RCC 7860 (cell line): ENCODE measurements around the gene EPB41.
A peak's percentile ranks its signal among the peaks of the same experiment; 100 is the strongest.

Source experiments
- DNase-seq: peaks from one replicate; pipeline ENCODE4 v3.0.0-alpha.2; 2015; ENCODE audit warnings: low spot score
- FAIRE-seq: peaks from 2 replicates; lab custom pipeline; 2012; peaks lifted over from hg19 to GRCh38; lab: Jason Lieb, UNC

Gene EPB41

DNA sequence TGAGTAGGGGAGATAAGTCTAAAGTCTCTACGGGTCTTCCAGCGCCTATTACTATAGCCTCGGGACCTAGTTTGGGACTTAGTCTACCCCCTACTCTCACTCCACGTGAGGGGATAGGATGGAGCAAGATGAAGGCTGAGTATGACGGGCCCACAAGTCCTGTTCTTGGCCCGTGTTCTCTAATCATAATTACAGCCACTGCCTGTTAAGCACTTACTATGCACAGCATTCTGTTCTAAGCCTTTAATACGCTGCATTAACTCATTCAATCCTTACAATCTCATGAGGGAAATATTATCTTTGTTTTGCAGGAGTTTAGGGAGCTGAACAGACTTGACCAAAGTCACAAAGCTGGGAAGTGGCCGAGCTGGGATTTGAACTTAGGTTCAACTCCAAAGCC lies 23.9 kb upstream of the EPB41 start:
- FAIRE-seq (no peak), DNase-seq (no peak)

DNA sequence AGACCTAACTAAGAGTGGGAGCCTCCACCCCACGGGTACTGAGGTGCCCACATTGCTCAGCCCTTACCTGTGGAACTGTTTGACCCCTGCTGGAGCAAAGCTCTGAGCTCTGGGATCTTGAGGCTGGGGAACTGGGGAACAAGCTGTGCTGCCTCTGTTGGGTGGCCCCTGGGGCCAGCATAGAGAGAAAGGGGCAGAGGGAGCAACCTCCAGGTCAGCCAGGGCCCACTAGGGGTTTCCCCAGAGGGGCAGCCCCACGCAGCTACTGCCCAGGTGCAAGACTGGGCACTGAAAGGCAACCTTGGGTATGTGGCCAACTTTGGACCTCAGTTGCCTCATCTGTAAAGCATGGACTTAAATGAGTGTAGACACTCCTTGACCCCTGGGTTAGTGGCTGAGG lies 23.5 kb upstream of the EPB41 start:
- no peak for DNase-seq
- no peak for FAIRE-seq

DNA sequence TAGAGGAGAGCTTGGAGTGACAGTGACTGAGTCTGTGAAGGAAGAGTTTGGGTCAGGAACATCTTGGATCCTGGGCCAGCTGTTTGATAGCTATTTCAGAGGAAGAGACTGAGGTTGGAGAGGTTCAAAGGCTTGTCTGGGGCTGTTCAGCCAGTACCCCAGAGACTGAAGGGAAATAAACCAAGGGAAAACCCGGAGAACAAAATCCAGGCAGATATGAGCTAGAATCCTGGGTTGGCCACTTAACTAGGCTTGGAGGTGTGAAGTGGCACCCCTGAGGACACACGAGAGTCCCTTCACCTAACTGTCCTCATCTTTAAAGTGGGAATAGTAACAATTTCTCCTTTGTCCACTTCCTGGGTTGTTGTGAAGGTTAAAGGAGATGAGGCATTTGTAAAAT lies 23.1 kb upstream of the EPB41 start:
- no peak for FAIRE-seq
- DNase-seq, result no peak

DNA sequence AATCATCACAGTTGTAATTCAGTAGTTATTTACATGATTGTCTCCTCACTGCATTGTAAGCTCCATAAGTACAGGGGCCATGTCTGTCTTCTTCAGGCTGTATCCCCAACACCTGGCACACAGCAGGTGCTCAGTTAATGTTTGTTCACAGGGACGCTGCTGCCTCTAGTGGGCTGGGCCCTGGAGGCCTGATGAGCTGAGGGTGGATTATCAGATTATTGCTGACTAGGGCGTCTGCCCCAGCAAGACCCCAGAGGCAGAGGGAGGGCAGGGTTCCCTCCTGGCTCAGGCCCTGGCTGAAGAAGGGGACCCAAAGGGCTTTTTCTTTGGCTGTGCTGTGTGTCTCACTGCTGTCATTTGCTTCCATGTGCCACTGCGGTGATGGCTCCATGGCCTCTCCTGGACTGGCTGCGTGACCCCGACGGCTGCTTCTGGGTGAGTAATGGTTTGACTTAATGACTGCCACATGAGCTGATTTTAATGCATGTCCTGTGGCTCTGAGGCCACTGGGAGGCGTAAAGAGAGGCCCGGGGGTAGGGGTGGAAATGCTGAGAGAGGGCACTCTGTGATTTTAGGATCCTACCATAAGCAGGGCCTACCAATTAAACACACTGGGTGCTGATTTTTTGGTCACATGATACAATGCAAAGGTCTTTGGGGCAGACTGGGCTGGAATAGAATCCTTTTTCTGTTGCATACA lies 20.8 kb upstream of the EPB41 start:
- FAIRE-seq (no peak), DNase-seq (no peak)

DNA sequence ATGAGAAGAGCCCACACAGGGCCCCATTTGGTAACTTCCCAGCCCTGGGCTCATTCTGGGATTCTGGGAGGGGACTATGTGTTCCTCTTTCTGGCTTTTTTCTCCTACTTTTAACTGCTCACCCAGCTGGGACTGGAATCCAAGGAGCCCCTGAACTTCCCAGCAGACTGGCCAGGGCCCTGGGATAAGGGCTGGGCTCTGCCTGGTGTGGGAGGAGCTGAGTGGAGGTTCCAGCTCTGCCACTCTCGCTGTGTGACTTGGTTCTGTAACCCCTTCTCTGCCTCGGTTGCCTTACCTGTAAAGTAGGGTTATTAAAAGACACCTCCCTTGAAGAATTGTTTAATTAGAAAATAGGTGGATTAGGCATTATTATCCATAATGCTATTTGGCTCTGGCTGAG lies 19.6 kb upstream of the EPB41 start:
- DNase-seq (no peak), FAIRE-seq (no peak)

DNA sequence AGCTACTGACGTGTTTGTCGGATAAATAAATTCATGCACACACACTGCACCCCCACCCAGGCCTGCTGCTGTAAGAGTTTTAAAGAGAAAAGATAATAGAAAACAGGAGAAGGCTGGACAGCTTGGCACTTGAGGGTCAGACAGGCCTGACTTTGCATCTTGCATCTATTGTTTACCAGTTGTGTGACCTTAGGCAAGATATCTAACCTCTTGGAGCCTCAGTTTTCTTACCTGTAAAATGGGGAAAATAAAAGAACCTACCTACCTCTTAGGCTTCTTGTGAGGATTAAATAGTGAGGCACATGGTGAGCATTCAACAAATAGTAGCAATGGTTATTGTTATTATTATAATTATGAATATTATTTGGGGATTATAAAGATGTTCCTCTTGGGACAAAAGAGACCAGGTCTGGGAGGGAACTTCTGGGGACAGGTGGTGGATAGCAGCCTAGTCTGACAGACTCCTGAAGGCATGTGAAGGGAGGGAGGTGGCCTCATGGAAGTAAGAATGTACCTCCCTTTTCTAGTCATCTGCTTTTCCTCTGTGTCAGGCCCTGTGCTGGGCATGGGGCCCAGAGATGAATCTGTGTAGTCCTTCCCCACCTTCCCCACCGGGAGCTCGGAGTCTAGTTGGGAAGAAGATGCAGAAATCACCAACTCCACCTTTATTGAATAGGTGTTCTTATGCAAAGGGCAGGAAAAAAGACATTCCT lies 18.3 kb upstream of the EPB41 start:
- FAIRE-seq, result no peak
- no peak for DNase-seq

DNA sequence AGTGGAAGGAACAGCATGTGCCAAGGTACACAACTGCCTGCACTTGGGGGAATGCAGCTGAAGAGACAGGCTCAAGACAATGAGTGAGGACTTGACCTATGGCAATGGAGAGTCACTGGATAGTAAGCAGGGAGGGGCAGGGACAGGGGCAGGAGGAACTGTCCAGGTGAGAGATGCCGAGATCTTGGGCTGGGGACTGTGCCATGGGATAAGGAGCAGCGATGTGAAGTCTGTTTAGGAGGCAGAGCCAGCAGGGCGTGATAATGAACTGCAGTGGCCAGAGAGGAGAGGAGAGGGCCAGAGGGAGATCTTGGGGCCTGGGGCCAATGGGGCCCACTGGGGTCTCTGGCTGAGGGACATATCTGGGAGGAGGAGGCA lies 17.8 kb upstream of the EPB41 start:
- DNase-seq, result no peak
- FAIRE-seq, result no peak

DNA sequence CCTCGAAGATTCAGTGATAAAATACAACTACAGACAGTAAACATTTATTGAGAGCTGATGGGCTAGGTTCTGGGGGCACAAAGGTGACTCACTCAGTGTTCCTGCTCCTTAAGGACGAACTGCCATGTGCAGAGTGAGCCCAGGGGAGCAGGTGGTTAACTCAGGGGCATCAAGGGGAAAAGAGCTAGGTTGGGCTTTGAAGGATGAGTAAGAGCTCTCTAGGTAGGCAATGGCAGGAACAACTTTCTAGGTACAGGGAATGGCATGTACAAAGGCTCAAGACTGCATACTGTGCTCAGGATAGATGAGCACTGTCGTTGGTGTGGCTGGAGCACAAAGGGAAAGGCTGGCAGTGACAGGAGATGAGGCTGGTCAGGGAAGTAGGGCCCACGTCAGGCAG lies 16.6 kb upstream of the EPB41 start:
- no peak for FAIRE-seq
- DNase-seq, result no peak

DNA sequence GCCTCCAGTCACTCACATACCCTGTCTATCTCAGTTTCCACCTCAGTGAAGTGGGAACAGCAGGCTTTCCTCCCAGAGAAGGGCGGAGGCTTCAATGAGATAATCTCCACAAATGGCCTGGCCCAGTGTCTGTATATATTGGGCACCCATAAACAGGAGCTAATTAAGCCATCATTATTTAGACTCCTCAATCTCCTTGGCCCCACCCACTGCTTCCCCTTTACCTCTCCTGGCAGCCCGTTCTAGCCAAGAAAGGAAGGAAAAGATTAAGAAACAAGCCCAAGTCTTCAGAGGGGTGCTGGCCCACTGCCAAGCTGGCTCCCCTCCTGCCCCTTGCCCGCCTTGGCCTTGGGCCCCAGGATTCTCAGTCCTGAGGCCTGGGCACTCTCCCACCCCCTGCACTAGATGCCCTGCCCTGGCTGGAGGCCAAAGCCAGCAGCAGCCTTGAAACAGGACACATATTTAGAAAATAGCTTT lies 15.9 kb upstream of the EPB41 start:
- no peak for FAIRE-seq
- DNase-seq, result no peak

DNA sequence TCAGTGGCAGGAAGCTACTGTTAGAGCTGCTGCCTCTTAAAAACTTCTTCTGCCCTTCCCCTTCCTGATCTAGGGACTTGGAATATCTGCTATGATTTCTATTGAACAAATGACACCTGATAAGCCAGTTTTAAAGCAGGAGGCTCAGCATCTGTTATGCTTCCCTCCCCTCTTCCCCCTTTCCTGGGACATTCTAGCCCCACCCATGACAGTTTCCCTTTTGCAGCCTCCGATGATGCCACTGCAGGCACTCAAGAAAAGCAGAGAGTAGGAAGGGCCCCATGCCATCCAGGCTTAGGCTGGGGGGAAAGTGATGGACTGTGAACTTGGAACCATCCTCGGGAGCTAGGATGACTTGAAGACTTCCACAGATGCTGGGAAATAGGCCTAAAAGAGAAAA lies 15.1 kb upstream of the EPB41 start:
- FAIRE-seq, result no peak
- no peak for DNase-seq

DNA sequence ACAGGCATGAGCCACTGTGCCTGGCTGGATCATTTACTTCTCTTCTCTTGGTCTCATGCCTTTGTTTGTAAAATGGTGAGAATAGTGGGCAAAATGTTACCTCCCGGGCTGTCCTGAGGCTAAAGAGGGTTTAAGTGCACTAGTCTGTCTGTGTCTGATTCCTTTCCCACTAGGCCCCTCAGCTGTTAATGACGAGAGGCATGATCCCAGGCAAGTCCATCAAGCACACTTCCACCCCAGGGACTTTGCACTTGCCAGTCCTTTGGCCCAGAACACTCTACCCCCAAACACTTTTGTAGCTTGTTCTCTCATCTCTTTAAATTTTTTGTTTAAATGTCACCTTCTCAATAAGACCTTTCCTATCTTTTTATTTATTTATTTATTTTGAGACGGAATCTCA lies 13.8 kb upstream of the EPB41 start:
- no peak for FAIRE-seq

DNA sequence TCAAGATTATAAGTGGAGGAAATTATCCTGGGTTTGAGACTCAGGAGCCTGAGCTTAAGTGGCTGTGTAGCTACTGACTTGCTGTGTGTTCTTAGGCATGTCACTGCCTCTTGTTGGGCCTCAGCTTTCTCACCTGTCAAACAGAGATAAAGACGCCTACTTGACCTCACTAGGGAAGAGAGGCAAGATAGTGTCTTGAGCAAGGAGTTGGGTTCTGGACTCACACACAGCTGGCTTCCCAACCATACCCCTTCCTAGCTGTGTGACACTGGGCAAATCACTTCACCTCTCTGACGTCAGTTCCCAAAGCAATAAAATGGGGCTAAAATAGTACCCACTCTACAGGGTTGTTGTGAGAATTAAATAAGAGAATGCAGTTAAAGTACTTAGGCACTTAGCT lies 11.6 kb upstream of the EPB41 start:
- FAIRE-seq, result no peak

More for the DNA sequence above, 13.8 kb upstream of the EPB41 start:
- no peak for DNase-seq

DNA sequence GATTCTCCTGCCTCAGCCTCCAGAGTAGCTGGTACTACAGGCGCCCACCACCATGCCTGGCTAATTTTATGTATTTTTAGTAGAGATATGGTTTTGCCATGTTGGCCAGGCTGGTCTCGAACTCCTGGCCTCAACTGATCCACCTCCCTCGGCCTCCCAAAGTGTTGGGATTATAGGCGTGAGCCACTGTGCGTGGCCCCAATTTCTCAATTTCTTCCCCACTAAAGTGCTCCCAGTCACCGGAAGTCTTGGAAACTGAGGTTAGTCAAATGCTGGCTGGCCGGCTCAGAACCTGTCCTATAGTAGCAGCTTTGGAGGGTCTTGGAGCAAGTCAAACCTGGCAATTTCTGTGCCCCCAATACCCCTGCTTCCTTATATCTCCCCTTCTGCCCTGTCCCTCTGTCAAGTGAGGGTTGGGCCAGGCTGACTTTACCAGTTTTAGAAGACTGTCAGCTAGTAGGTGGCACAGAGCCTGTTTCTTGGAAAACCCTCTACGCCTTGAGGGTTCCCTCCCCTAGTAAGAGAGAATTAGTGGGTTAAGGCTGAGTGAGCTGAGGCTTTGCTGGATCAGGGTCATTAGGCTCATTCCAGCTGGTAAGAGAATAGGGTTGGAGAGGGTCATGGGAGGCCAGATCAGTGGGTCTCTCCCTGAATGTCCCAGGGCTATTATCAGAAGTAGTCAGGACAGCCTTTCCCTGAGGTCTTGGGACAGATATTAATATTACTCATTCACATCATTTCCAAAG lies 8.3 kb upstream of the EPB41 start:
- DNase-seq (no peak), FAIRE-seq (peak; percentile 80)

More for the DNA sequence above, 11.6 kb upstream of the EPB41 start:
- no peak for DNase-seq

DNA sequence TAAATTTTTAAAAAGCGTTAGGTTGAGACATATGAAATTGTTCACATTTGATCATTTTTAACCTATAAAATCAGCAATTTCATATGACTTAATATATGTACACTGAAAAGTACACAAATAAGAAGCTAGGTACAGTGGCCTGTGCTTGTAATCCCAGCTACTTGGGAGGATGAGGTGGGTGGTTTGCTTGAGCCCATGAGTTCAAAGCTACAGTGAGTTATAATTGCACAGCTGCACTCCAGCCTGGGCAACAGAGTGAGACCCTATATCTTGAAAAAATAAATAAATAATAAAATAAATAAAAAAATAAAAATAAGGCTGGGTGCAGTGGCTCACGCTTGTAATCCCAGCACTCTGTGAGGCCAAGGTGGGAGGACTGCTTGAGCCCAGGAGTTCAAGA lies 5.2 kb upstream of the EPB41 start:
- no peak for DNase-seq
- no peak for FAIRE-seq

DNA sequence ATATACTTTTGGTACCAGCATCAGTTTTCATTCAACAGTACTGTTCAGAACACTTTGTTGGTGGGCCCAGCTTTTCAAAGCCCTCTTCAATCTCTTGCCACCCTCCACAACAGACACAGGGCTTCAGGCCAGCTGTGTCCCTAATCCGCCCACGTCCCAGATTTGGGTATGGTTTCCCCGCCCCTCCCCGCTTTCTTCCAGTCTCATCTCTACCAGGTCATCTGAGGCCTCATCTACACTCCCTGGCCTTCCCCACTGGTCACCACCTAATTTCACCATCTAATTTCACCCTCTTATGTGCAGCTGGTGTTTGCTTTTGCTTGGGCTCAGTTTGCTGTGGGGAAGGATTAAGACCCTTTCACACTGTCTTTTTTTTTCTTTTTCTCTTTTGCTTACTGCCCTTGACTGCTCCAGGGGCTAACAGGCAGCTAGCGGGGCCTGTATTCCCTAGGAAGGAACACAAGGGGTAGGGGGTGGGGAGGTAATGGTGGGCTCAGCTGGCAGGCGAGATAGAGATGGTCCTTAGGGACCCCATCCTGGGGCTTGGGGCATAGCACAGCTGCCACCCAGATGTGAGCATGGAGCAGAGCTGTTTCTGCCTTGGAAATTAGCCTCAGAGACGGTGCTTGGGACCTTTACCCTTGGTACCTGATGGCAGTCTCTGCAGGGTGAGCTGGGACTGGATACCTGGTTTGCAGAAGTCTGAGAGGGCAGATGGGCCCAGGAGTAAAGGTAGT lies 3.8 kb upstream of the EPB41 start:
- DNase-seq (no peak), FAIRE-seq (no peak)

DNA sequence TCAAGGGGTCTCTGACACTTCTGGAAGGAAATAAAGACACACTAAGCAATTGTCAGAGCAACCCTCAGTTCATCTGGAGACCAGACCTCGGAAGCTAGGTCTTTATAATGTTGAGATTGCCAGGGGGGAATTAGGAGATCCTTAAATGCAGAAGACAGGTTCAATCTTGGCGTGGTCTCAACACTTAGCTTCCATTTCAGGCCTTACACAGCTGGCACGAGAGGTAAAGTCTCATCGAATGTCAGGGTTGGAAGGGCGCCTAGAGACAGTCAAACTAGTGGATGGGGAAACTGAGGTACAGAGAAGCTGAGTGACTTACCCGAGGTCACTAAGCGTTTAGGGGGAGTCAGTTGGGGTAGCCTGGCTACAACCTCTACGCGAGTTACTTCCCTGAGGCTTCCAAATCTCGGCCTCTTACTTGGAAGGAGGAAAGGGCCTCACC lies 562 bp upstream of the EPB41 start:
- FAIRE-seq, result no peak
- DNase-seq, result no peak

DNA sequence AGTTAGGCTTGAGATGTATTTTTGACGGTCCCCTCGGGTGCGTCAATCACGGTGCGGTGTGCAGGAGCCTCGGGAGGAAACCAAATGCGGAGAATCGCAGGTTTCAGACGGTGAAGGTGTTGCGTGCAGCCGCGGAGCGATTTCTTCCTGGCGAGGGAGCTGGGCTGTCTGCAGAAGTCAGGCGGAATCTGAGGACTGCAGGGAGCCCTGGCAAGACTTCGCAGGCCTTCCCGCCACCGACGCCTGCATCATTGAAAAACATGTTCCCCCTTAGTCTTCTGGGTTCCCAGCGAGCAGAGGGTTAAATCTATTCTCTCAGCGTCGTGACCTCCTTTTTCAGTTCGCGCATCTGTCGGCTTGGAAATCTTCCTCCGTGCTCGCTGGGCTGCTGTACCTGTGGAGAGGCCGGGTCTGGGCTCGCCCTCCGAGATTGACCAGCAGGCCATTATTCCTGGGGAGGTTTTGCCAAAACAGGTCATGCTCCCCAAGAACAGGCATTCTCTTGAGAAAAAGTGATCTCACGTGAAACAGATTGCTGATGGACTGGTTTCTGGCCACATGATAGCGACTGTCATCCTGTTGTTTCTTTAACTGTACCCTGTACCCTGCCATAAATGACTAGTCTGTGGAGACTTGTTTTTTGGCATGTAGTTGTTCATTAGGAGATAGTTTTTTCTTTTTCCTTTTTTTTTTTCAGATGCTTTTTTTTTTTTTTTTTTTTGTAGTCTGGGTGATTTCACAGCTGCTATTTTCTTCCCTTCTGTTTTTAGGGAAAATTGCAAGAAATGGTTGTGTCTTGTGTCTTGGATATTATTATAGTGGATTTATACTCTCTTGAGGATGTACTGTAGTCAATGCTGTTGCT lies 894 bp downstream of the EPB41 start:
- DNase-seq (no peak), FAIRE-seq (no peak)

DNA sequence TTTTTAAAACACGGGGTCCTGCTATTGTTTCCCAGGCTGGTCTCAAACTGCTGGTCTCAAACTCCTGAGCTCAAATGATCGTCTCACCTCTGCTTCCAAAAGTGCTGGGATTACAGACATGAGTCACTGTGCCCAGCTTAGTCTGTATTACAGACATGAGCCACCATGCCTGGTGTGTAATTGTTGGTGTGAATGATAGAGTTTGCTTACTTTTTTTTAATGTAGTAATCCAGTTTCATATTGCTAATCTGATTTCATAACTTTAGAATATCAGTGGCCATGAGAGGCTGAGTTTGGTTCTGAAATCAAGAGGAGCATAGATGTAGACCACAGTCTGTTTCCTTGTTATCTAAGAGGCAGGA lies 3.4 kb downstream of the EPB41 start:
- DNase-seq, result no peak
- no peak for FAIRE-seq

DNA sequence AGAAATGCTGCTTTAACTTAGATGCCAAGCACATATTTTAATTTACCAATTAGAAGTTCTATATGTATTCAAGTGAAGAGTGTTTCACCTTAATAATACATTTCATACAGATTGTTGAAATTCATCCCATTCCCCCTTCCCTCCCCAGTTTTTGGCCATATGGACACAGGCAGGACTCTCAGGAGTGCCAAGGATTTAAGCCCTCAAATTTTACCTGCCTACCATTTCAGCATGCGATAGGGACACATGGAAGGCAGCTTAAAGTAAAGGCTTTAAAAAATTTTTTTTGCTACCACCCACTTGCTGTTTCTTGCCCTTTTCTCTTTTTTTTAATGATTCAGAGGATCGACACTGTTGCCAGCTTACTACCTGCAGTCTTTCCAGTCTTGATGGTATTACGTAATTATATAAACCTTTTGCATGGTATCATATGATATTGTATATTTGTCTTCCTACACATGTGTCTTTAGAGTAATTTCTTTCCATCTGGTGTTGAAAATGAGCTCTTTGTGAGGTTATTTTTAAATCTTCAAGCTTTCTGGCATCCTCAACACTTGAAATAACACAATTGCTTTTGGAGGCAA lies 7.0 kb downstream of the EPB41 start:
- no peak for DNase-seq
- FAIRE-seq, result no peak

DNA sequence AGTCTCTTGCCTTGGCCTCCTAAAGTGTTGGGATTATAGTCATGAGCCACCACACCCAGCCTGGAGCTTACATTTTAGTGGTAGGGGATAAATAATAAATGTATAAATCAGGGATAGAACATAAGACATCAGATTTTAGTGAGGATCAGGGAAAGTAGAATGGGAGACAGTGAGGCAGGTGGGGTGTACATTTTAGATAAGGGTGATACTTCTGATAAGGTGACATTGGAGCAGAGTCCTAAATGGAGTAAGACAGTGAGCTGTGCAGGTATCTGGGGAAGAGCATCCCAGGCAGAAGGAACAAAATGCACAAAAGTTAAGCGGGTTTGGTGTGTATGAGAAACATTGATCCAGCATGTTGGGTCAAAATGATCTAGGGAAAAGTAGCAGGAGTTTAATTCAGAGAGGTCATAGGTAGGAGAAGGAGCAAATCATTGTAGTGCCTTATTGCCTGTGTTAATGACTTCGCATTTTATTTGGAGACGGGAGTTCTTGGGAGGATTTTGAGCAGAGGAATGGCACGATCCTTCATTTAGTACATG lies 11.1 kb downstream of the EPB41 start:
- DNase-seq (no peak), FAIRE-seq (no peak)
